ENCODE data around the gene C19orf47. TPM values are rescaled to one million over a fixed set of nuclear protein-coding genes. Genes with fewer than 3 reads are reported as not detected.

Gene C19orf47
- total RNA-seq, 4 donors from 2014 or later: 14.8 to 34.9 (median 16.3) TPM

- WGBS: 76% methylated on average over 12 of the region's 12 CpGs
- no peaks in the 10 kb centered on the region for H3K9me3 ChIP-seq
Measured at GRCh38 chr19:40360708-40361241, 12.6 kb upstream of the C19orf47 start.

GRCh38 chr19:40360020-40360707, 12.0 kb upstream of the C19orf47 start:
- no peak overlapping the region for H3K4me3 ChIP-seq
- 86% methylated on average over 13 of the region's 13 CpGs for WGBS
- H3K4me1 ChIP-seq: peaks cover 16% of the 10 kb centered on the region
- no peaks in the 10 kb centered on the region for H3K27me3 ChIP-seq
- no peak for TF ChIP-seq EP300 (IDR thresholded peaks at IDR 0.05)
- TF ChIP-seq POLR2A (IDR thresholded peaks at IDR 0.05): no peak
- no peak for TF ChIP-seq POLR2AphosphoS5 (IDR thresholded peaks at IDR 0.05)
- TF ChIP-seq CTCF (IDR thresholded peaks at IDR 0.05): no peak
- H3K9me3 ChIP-seq: no peaks in the 10 kb centered on the region
- no peak overlapping the region for H3K27ac ChIP-seq
- DNase-seq (ENCODE audit: low spot score in 2 of 2): no peak
- no peaks in the 10 kb centered on the region for H3K36me3 ChIP-seq

More at GRCh38 chr19:40360708-40361241, 12.6 kb upstream of the C19orf47 start:
- TF ChIP-seq POLR2A (IDR thresholded peaks at IDR 0.05): no peak
- TF ChIP-seq EP300 (IDR thresholded peaks at IDR 0.05): no peak
- TF ChIP-seq POLR2AphosphoS5 (IDR thresholded peaks at IDR 0.05): no peak
- no peak for TF ChIP-seq CTCF (IDR thresholded peaks at IDR 0.05)
- peaks cover 22% of the 10 kb centered on the region for H3K4me1 ChIP-seq
- H3K27ac ChIP-seq: no peak overlapping the region
- no peaks in the 10 kb centered on the region for H3K36me3 ChIP-seq
- H3K27me3 ChIP-seq: no peaks in the 10 kb centered on the region
- no peak for DNase-seq (ENCODE audit: low spot score in 2 of 2)
- H3K4me3 ChIP-seq: no peak overlapping the region

DNA sequence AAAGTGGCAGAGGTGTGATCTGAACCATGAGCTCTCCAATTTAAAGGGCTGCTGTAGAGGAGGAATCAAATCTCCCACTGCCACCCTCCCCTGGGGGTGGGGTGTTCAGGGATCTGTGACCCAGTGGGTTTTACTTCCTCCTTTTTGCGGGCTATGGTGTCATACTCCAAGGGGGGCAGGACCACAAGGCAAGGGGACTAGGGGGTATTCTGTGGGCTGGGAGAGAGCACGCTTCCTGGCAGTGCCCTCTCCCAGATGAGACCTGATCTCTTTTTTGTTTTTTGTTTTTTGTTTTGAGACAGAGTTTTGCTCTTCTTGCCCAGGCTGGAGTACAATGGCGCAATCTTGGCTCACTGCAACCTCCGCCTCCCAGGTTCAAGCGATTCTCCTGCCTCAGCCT, 10.6 kb upstream of the C19orf47 start:
- Histone ChIP-seq H3K27me3 (no peaks in the 10 kb centered on the region), H3K4me1 (peaks cover 12% of the 10 kb centered on the region), H3K27ac (no peak overlapping the region), H3K4me3 (no peak overlapping the region), H3K36me3 (no peaks in the 10 kb centered on the region), H3K9me3 (no peaks in the 10 kb centered on the region)
- 82% methylated on average over 5 of the region's 5 CpGs for WGBS
- DNase-seq (ENCODE audit: low spot score in 2 of 2): no peak
- TF ChIP-seq POLR2A (IDR thresholded peaks at IDR 0.05) (no peak), CTCF (IDR thresholded peaks at IDR 0.05) (no peak), POLR2AphosphoS5 (IDR thresholded peaks at IDR 0.05) (no peak), EP300 (IDR thresholded peaks at IDR 0.05) (no peak)

DNA sequence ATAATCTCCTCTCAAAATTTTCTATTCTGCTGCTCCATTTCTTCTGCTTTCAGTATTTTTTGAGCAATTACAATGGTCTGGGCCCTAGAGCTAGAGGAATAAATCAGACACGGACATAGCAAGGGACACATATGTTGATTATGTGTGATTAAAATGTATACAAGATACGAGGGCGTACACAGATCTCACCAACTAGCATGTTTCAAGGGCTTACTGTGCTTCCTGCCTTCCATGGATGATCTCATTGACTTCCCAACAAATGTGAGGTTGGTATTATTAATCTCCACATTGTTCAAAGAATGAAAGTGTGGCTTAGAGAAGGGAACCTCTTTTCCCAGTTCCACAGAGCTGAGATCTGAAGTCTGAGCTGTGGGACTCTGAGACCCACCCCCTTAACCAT, 9.4 kb upstream of the C19orf47 start:
- no peak for TF ChIP-seq POLR2A (IDR thresholded peaks at IDR 0.05)
- TF ChIP-seq CTCF (IDR thresholded peaks at IDR 0.05): no peak
- TF ChIP-seq POLR2AphosphoS5 (IDR thresholded peaks at IDR 0.05): no peak
- no peak for TF ChIP-seq EP300 (IDR thresholded peaks at IDR 0.05)
- Histone ChIP-seq H3K27me3 (no peaks in the 10 kb centered on the region), H3K4me1 (peaks cover 12% of the 10 kb centered on the region), H3K4me3 (no peak overlapping the region), H3K36me3 (no peaks in the 10 kb centered on the region), H3K27ac (no peak overlapping the region), H3K9me3 (no peaks in the 10 kb centered on the region)
- DNase-seq (ENCODE audit: low spot score in 2 of 2): no peak
- WGBS: 78% methylated on average over 3 of the region's 3 CpGs

GRCh38 chr19:40356681-40357595, 8.7 kb upstream of the C19orf47 start:
- no peak overlapping the region for H3K4me3 ChIP-seq
- WGBS: 82% methylated on average over 6 of the region's 6 CpGs
- DNase-seq (ENCODE audit: low spot score in 2 of 2): no peak
- peaks cover 12% of the 10 kb centered on the region for H3K4me1 ChIP-seq
- no peaks in the 10 kb centered on the region for H3K27me3 ChIP-seq
- TF ChIP-seq POLR2A (IDR thresholded peaks at IDR 0.05): no peak
- TF ChIP-seq EP300 (IDR thresholded peaks at IDR 0.05): no peak
- no peak for TF ChIP-seq CTCF (IDR thresholded peaks at IDR 0.05)
- no peak for TF ChIP-seq POLR2AphosphoS5 (IDR thresholded peaks at IDR 0.05)
- H3K9me3 ChIP-seq: no peaks in the 10 kb centered on the region
- H3K36me3 ChIP-seq: no peaks in the 10 kb centered on the region
- no peak overlapping the region for H3K27ac ChIP-seq

Measured in suprapubic skin (tissue), 4 donors.